HG03571 (cell line): ENCODE results near the gene EFNA1.
"Not testable (repeated sequence)": the region's sequence is repeated elsewhere in the genome, so short reads cannot be mapped to it uniquely, and the experiment has no call there.

Experiments
- ATAC-seq: cut with Tn5 transposase; IDR thresholded peaks from one replicate; pipeline ENCODE4 v1.9.1; 2021; ENCODE audit not compliant: unreplicated experiment

Gene EFNA1

DNA sequence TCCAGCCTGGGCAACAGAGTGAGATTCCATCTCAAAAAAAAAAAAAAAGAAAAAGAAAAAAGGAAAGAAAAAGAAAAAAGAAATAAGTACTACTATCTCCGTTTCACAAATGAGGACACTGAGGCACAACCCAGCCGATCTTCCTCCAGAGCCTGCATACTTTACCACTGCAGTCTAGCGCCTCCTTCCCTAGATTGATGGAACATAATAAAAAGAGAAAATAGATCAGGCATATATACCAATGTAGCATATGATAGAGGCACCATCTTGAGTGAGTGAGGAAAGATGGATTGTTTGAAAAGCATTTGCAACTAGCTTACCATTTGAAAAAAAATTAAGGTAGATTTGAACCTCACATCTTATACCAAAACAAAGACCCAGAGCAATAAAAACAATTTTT lies 17.8 kb downstream of the EFNA1 start:
- no peak for ATAC-seq

DNA sequence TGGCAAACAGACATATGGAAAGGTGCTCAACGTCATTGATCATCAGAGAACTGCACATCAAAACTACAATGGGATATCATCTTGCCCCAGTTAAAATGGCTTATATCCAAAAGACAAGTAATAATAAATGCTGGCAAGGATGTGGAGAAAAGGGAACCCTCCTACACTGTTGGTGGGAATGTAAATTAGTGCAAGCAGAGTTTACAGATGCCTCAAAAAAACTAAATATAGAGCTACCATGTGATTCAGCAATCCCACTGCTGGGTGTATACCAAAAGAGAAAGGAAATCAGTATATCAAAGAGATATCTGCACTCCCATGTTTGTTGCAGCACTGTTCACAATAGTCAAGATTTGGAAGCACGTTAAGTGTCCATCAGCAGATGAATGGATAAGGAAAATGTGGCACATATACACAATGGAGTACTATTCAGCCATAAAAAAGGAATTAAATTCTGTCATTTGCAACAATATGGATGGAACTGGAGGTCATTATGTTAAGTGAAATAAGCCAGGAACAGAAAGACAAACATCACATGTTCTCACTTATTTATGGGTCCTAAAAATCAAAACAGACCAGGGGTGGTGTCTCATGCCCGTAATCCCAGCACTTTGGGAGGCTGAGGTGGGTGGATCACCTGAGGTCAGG lies 28.4 kb downstream of the EFNA1 start:
- not testable (repeated sequence) for ATAC-seq

DNA sequence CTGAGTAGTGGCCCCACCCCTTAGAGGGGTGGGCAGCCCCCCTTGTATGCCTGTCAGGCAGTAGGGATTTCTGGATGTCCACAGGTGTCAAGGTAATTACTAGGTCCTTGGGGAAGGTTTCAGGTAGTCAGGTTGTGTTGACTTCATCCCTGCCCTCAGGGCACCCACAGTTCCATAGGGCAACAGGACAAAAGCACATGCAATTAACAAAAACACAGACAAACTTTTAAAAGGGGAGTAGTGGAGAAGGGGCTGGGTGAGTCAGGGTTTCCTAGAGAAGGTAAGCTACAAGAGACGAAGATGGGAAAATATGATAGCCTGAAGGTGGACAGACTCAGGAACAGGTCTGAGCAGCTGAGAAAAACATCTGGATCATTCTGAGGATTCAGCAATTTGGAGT lies 31.3 kb downstream of the EFNA1 start:
- ATAC-seq, result no peak

DNA sequence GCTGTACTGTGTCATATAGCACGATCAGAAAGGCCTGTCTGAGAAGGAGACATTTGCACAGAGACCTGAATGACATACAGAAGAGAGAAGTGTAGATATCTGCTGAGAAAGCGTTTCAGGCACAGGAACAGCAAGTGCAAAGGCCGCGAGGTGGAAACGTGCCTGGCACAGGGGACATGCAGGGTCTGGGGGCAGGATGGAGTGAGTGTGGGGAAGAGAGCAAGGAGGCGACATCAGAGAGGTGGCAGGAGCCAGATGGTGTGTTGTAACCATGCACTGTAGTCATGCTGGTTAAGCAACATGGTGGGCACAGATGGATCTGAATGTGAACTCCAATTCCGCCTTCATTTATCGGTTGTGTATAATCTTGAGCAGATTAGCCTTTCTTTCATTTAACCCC lies 32.5 kb downstream of the EFNA1 start:
- no peak for ATAC-seq

GRCh38 chr1:155162631-155163030 lies 35.0 kb downstream of the EFNA1 start:
- not testable (repeated sequence) for ATAC-seq

- not testable (repeated sequence) for ATAC-seq
Observed at GRCh38 chr1:155163785-155164184, 36.1 kb downstream of the EFNA1 start.

GRCh38 chr1:155164625-155165024 lies 36.9 kb downstream of the EFNA1 start:
- ATAC-seq, result not testable (repeated sequence)

GRCh38 chr1:155166051-155166470 lies 38.4 kb downstream of the EFNA1 start:
- ATAC-seq, result no peak

GRCh38 chr1:155166471-155167165 lies 38.9 kb downstream of the EFNA1 start:
- ATAC-seq, result no peak

DNA sequence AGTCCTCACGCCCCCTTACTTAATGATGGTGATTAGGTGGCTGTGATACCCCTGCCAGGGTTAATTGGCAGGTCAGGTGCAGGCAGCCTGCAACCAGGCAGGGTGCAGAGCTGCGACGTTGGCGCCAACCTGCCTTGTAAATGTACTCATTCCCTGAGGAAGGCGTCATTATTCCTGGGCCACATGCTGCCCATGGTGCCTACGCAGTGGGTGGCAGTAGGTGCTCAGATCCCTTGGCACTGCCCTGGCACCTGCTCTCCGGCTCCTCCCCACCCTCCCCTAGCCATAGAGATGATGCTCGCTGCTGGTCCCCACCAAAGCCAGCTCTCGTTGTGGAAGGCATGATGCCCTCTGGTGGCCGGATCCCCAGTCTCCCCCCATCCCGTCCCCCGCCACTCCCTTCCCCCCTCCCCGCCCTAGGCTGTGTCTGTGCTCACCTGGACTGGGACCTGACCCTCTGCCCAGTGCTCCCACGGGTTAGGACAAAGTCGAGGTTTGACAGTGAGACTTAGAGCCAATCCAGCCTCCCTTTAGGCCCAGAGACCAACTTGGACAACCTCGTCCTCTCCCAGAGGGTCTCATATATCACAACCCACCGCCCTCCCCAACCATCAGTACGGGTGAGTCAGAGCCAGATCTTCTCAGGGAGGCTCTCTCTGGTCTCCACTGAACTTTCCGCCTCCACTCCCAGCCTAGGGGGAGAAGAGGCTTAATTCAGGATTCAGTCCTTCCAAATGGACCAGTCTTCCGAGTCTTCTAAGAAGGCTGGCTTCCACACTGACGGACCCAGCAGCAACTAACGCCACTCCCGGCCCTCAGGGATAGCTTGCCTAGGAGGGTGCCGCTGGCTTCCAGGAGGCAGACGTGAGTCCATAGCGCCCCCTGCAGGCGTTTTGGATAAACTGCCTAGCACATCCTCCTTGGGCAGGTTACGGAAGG lies 39.8 kb downstream of the EFNA1 start:
- ATAC-seq, result no peak

GRCh38 chr1:155168105-155168445 lies 40.4 kb downstream of the EFNA1 start:
- ATAC-seq, result not testable (repeated sequence)

DNA sequence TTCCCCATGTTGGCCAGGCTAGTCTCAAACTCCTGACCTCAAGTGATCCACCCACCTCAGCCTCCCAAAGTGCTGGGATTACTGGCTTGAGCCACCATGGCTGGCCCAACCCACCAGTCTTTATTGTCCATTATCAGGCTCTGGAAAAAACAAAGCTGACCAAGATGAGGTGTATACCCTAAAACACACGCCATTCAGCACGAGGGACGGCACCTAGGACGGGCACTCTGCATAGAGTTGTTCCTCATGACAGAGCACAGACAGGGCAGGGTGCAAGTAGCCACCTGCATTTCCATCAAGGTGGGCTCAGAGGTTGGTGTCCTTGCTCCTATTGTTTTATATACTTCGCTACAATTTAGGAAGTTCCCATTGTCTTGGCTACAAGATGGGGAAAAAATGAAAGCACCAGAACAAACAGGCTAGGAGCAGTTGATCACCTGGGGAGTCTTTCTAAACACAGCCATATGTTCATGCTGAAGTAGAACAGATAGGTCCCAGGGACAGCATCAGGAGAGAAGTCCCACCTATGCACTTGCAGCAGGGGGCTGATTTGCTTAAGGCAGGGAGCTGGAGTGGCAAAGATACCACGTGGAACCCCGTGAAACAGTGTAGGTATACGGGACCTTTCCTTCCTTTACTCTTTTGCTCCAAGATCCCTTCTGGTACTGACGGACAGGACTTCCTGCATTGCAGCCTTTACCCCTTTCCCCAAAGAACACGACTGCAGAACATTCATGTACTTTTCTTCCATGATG lies 41.0 kb downstream of the EFNA1 start:
- ATAC-seq, result no peak

DNA sequence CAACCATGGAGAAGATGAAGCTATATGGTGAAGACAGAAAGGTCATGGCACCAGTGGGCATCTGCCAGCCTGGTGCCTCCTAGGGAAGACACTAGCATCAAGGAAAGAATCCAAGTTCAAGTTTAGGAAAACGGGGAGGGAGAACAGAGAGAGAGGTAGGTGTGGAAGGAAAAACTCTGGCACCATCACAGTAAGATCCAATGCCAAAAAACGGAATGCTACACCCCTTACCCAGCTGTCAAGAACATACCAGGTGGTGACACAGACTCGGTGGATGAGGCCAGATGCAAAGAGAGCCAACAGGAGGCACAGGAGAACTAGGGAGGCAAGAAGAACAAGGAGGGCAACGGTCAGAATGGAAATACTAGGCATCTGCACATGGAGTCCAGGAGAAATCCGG lies 41.9 kb downstream of the EFNA1 start:
- no peak for ATAC-seq

DNA sequence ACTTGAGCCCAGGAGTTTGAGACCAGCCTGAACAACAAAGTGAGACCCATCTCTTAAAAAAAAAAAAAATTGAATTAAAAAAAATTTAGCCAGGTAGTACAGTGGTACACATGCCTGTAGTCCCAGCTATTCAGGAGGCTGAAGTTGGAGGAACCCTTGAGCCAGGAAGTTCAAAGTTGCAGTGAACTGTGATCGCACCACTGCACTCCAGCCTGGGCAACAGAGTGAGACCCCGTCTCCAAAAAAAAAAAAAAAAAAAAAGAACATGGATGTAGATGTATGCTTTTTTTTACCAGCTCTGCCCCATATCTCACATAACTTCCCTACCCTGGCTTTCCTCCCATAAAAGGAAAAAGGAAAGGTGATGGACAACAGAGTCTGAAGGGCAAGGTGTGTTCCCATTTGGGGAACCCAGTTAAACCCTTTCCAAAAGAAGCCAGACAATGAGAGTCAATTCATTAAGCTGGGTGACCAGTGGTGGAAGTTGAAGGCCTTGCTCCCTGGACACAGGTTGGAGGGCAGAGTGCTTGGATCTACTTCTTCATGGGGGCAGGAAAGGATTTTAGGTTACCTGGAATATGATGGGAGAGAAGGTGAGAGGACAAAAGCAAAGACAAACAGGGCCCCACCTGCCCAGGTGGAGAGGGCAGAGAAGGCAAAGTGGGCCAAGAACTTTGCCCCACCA lies 42.6 kb downstream of the EFNA1 start:
- ATAC-seq, result no peak

DNA sequence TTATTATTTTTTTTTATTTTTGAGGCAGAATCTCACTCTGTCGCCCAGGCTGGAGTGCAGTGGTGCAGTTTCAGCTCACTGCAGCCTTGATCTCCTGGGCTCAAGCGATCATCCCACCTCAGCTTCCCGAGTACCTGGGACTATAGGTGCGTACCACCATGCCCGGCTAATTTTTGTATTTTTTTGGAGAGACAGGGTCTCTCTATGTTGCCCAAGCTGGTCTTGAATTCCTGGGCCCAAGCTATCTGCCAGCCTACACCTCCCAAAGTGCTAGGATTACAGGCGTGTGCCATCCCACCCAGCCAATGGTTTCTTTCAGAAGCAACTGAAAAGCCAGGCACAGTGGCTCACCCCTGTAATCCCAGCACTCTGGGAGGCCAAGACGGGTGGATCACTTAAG lies 43.1 kb downstream of the EFNA1 start:
- no peak for ATAC-seq

DNA sequence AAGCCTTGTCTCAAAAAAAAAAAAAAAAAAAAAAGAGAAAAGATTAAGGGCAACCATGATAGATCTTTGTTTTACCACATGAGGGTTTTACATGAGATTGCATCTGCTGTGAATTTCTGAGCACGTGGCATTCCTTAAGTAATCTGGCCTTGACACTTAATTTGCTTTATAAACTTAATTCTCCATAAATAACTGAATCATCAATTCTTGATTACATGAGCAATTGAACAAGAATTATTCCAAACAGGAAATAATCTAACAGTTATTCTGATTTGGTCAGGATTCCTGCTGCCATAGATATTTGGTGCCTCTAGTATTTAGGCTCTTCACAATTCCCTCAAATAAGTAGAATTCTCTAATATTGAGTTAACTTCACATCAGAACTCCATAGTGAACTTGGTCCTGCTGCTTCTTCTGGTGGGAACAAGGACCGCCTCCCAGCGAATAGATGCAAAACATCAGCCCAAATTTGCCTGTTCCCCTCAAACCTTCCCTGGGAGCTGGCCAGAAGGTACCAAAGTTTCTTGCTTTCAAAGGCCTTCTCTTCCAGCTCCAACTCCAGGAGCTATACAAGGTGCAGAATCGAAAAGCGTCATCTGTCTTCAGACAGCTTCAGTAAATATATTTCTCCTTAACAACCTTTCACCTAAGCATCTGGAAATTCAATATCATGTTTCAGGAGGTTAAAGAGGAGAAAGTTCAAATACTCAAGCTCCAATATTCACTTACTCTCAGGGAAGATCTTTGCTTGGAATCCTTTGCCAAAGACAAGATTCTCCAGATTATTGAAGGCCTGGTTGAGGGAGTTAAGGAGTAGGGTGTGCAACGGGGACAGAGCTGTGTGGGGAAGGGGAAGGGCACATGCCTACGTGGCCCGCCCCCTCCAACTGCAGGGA lies 44.4 kb downstream of the EFNA1 start:
- ATAC-seq, result no peak

- no peak for ATAC-seq
Observed at GRCh38 chr1:155172732-155173477, 45.2 kb downstream of the EFNA1 start, which contains the start of gene KRTCAP2. TSS of gene KRTCAP2 (minus strand) at chr1:155173304. CDS start at chr1:155173224, 80 bp downstream.

DNA sequence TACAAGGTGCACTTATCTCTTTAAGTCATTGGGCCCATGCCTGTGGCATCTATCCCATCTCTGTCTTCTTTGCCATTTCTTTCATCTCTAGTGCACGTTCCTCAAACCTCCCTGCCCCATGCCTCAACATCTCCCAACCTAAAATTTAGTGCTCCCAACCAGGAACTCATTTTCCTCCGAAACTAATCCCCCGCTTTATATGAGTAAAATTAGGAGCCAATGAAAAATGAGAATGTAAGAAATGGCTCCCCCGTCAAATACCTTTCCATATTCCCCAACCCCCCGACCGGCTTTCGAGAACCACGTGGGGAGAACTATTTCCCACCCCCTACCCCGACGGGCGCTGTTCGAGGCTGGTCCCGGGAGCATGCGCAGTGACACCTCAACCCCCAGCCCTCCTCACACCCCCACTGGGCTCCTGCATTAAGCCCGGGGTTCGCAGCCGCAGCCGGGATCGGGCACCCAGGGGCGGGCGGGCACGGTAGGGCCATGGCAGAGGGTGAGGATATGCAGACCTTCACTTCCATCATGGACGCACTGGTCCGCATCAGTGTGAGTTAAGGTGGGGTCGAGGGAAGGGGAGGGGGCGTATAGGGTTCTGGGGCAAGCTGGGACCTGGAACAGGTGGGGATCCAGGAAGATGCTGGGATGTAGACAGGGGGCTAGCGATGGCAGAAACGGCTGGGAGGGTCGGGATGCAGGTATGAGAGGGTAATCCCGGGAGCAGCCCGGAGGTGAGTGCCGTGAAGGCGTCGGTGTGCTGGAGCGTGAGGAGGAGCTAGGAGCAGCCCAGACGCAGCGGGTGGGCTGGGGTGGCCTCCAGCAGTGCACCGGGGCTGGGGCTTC lies 46.0 kb downstream of the EFNA1 start, which contains the start of gene TRIM46:
Gene TRIM46 (plus strand): TSS at position 372 of the 846 bp plus-strand sequence. CDS start 118 bp downstream, at position 490.
- ATAC-seq, result no peak
